H9 (cell line): Measurements from ENCODE around the gene ELAVL1. TPM values are rescaled to one million over a fixed set of nuclear protein-coding genes. Genes with fewer than 3 reads are reported as not detected.
A peak's percentile ranks its signal among the peaks of the same experiment; 100 is the strongest.

Experiments used
- DNase-seq: peaks from one replicate; pipeline ENCODE4 v3.0.0-alpha.2; 2017
- H2AFZ ChIP-seq: one replicate; pipeline ENCODE4 v1.6.1; 2013; ENCODE audit warnings: mild to moderate bottlenecking, low read length, control low read depth, moderate library complexity
- H2AK5ac ChIP-seq: 2 replicates; pipeline ENCODE4 v1.6.1; 2013; ENCODE audit warnings: low read length, control low read depth, mixed read lengths; ENCODE audit not compliant: insufficient read length
- H2BK120ac ChIP-seq: one replicate; pipeline ENCODE4 v1.6.1; 2013; ENCODE audit warnings: low read depth, mild to moderate bottlenecking, low read length, control low read depth, inconsistent platforms; ENCODE audit not compliant: poor library complexity, severe bottlenecking
- H2BK12ac ChIP-seq: 2 replicates; pipeline ENCODE4 v1.6.1; 2013; ENCODE audit warnings: low read length, control low read depth, mixed read lengths, low read depth; ENCODE audit not compliant: insufficient read length
- H2BK15ac ChIP-seq: 2 replicates; pipeline ENCODE4 v1.6.1; 2013; ENCODE audit warnings: low read depth, low read length, control low read depth
- H2BK20ac ChIP-seq: one replicate; pipeline ENCODE4 v1.6.1; 2013; ENCODE audit warnings: low read depth, mild to moderate bottlenecking, low read length, control low read depth, inconsistent platforms; ENCODE audit not compliant: poor library complexity, severe bottlenecking
- H2BK5ac ChIP-seq: 2 replicates; pipeline ENCODE4 v1.6.1; 2013; ENCODE audit warnings: low read length, control low read depth, mixed read lengths; ENCODE audit not compliant: insufficient read length
- H3K14ac ChIP-seq: 2 replicates; pipeline ENCODE4 v1.6.1; 2013; ENCODE audit warnings: low read length, control low read depth; ENCODE audit not compliant: insufficient read depth
- H3K18ac ChIP-seq: 2 replicates; pipeline ENCODE4 v1.6.1; 2013; ENCODE audit warnings: low read depth, mild to moderate bottlenecking, mixed read lengths, low read length, control low read depth; ENCODE audit not compliant: insufficient read length
- H3K23ac ChIP-seq: 2 replicates; pipeline ENCODE4 v1.6.1; 2013; ENCODE audit warnings: low read length, control low read depth, mixed read lengths, low read depth; ENCODE audit not compliant: insufficient read length
- H3K23me2 ChIP-seq: 2 replicates; pipeline ENCODE4 v1.6.1; 2013; ENCODE audit warnings: low read depth, mild to moderate bottlenecking, mixed read lengths, low read length, control low read depth; ENCODE audit not compliant: insufficient read length, poor library complexity, severe bottlenecking
- H3K27ac ChIP-seq: 2 replicates; pipeline ENCODE4 v1.5.1; 2013; ENCODE audit warnings: low read length, control low read depth, mixed read lengths, low read depth; ENCODE audit not compliant: insufficient read length
- H3K27me3 ChIP-seq: 2 replicates; pipeline ENCODE4 v1.6.1; 2013; ENCODE audit warnings: low read length, control low read depth, inconsistent platforms; ENCODE audit not compliant: insufficient read depth
- H3K4ac ChIP-seq: 2 replicates; pipeline ENCODE4 v1.6.1; 2013; ENCODE audit warnings: low read depth, mild to moderate bottlenecking, control low read depth, inconsistent platforms, low read length, moderate library complexity
- H3K4me1 ChIP-seq: 2 replicates; pipeline ENCODE4 v1.6.1; 2013; ENCODE audit warnings: low read length, control low read depth, inconsistent platforms; ENCODE audit not compliant: insufficient read depth
- H3K4me2 ChIP-seq: 2 replicates; pipeline ENCODE4 v1.6.1; 2013; ENCODE audit warnings: low read length, control low read depth, mixed read lengths; ENCODE audit not compliant: insufficient read length, insufficient read depth
- H3K56ac ChIP-seq: 2 replicates; pipeline ENCODE4 v1.6.1; 2013; ENCODE audit warnings: low read depth, mild to moderate bottlenecking, mixed read lengths, low read length, control low read depth; ENCODE audit not compliant: insufficient read length
- H3K79me1 ChIP-seq: 2 replicates; pipeline ENCODE4 v1.6.1; 2013; ENCODE audit warnings: low read depth, mild to moderate bottlenecking, moderate library complexity, low read length, control low read depth, inconsistent platforms; ENCODE audit not compliant: insufficient read depth, poor library complexity, severe bottlenecking
- H3K79me2 ChIP-seq: 2 replicates; pipeline ENCODE4 v1.6.1; 2013; ENCODE audit warnings: low read length, control low read depth, inconsistent platforms; ENCODE audit not compliant: insufficient read depth
- H3K9ac ChIP-seq: 2 replicates; pipeline ENCODE4 v1.6.1; 2013; ENCODE audit warnings: low read length, control low read depth, mixed read lengths; ENCODE audit not compliant: insufficient read length; ENCODE audit errors: extremely low read depth
- H3K9me3 ChIP-seq: one replicate; pipeline ENCODE4 v1.6.1; 2013; ENCODE audit warnings: low read depth, low read length, inconsistent platforms; ENCODE audit not compliant: control insufficient read depth
- H3T11ph ChIP-seq: one replicate; pipeline ENCODE4 v1.6.1; 2013; ENCODE audit warnings: mild to moderate bottlenecking, low read length, control low read depth, inconsistent platforms
- H4K20me1 ChIP-seq: one replicate; pipeline ENCODE4 v1.6.1; 2013; ENCODE audit not compliant: control insufficient read depth, insufficient read length, insufficient read depth
- H4K5ac ChIP-seq: 2 replicates; pipeline ENCODE4 v1.6.1; 2013; ENCODE audit warnings: low read depth, mild to moderate bottlenecking, mixed read lengths, low read length, control low read depth; ENCODE audit not compliant: insufficient read length
- H4K8ac ChIP-seq: replicated peaks from 2 replicates; pipeline ENCODE4 v1.6.1; 2013; ENCODE audit warnings: low read length, control low read depth, mixed read lengths, low read depth; ENCODE audit not compliant: insufficient read length
- H4K91ac ChIP-seq: 2 replicates; pipeline ENCODE4 v1.6.1; 2013; ENCODE audit warnings: low read depth, mild to moderate bottlenecking, moderate library complexity, mixed read lengths, low read length, control low read depth; ENCODE audit not compliant: insufficient read length
- H3K27ac Mint-ChIP-seq, 3 experiments: 2 replicates in 2 of 3; 3 replicates in 1 of 3; pipeline ENCODE4 v1.8.0; 2020 to 2021; ENCODE audit warnings: mixed read lengths in 3 of 3, mild to moderate bottlenecking in 1 of 3, moderate library complexity in 1 of 3
- H3K27me3 Mint-ChIP-seq: 2 replicates; pipeline ENCODE4 v1.8.0; 2021; ENCODE audit warnings: low read depth, mild to moderate bottlenecking, moderate library complexity, mixed read lengths
- H3K36me3 Mint-ChIP-seq, 3 experiments: 2 replicates in 2 of 3; 3 replicates in 1 of 3; pipeline ENCODE4 v1.8.0; 2020 to 2021; ENCODE audit warnings: low read depth in 3 of 3, mixed read lengths in 3 of 3; ENCODE audit not compliant: insufficient read depth in 1 of 3
- H3K4me1 Mint-ChIP-seq, 2 experiments: 2 replicates each; pipeline ENCODE4 v1.8.0; 2020; ENCODE audit warnings: mixed read lengths in 2 of 2
- H3K4me3 Mint-ChIP-seq, 2 experiments: 2 replicates in 1 of 2; 3 replicates in 1 of 2; pipeline ENCODE4 v1.8.0; 2020 to 2021; ENCODE audit warnings: mild to moderate bottlenecking in 2 of 2, mixed read lengths in 2 of 2, moderate library complexity in 1 of 2
- H3K9me3 Mint-ChIP-seq, 2 experiments: 2 replicates in 1 of 2; 3 replicates in 1 of 2; pipeline ENCODE4 v1.8.0; 2020; ENCODE audit warnings: mild to moderate bottlenecking in 2 of 2, mixed read lengths in 2 of 2, moderate library complexity in 1 of 2
- CTCF ChIP-seq: fragments of 200-600 bp; sonication (generic); conservative IDR thresholded peaks from 3 replicates; pipeline ENCODE4 v1.8.0; 2021; ENCODE audit warnings: antibody characterized with exemption, mild to moderate bottlenecking
- WGBS: extraction: QIAGEN DNeasy Blood & Tissue Kit; methylation state at CpG from one replicate; pipeline ENCODE4 v1.1.7; 2013; ENCODE audit warnings: missing lambda C conversion rate, low lambda C conversion rate, mixed read lengths; ENCODE audit not compliant: insufficient read length; ENCODE audit errors: extremely low coverage; 5-methylcytosine and 5-hydroxymethylcytosine counted together
- total RNA-seq: library from RNA; stranded (reverse); gene quantifications from 2 replicates; pipeline ENCODE4 v1.2.1, GENCODE V29; 2021

The ELAVL1 gene
- total RNA-seq, 1 experiment from 2014 or later, result 149 TPM

- no peak for TF ChIP-seq CTCF
- Histone ChIP-seq H3K79me2 (no peaks in the 10 kb centered on the region), H3K56ac (no peak within 1 kb of the TSS), H2BK20ac (no peak within 1 kb of the TSS), H2AK5ac (no peak within 1 kb of the TSS), H3K18ac (no peak within 1 kb of the TSS), H3K79me1 (no peaks in the 10 kb centered on the region), H3K9me3 (no peaks in the 10 kb centered on the region), H3K4ac (no peak within 1 kb of the TSS), H4K91ac (no peak within 1 kb of the TSS), H2BK12ac (no peak within 1 kb of the TSS), H2BK120ac (no peak within 1 kb of the TSS), H3K9ac (no peak within 1 kb of the TSS), H2AFZ (no peak within 1 kb of the TSS), H4K5ac (no peak within 1 kb of the TSS), H3K14ac (no peak within 1 kb of the TSS), H3T11ph (no peak within 1 kb of the TSS), H3K27me3 (peaks cover 16% of the 10 kb centered on the region; the same call in 1 of the 2 replicates), H2BK5ac (no peak within 1 kb of the TSS), H3K23me2 (peaks cover 13% of the 10 kb centered on the region), H3K27ac (no peak within 1 kb of the TSS), H3K23ac (no peak within 1 kb of the TSS), H3K4me2 (peak within 1 kb of the TSS; percentile 3), H2BK15ac (no peak within 1 kb of the TSS), H3K4me1 (no peaks in the 10 kb centered on the region), H4K8ac (no peak within 1 kb of the TSS), H4K20me1 (no peaks in the 10 kb centered on the region)
- no peak within 1 kb of the TSS for H3K27ac Mint-ChIP-seq
- peak within 1 kb of the TSS; percentile 53 to 91 for H3K4me3 Mint-ChIP-seq
- no peaks in the 10 kb centered on the region; a peak in 1 of 5 replicates for H3K9me3 Mint-ChIP-seq
- H3K36me3 Mint-ChIP-seq, result peaks cover 15 to 28% (median 24%) of the 10 kb centered on the region in 3 experiments; a peak in 6 of 7 replicates
- peaks cover 13 to 20% of the 10 kb centered on the region in 2 experiments for H3K4me1 Mint-ChIP-seq
- no CpG with 5 or more reads among the region's 12 CpGs for WGBS
- DNase-seq, result no peak
- peaks cover 52% of the 10 kb centered on the region for H3K27me3 Mint-ChIP-seq
Measured at GRCh38 chr19:7914598-7915045, 90.8 kb downstream of the ELAVL1 start, which contains the start of gene TGFBR3L. TSS of gene TGFBR3L (plus strand) at chr19:7914830.
